WI38 (cell line): ENCODE data around the gene NEDD4L.

Experiments
- H3K4me3 ChIP-seq: 2 replicates; pipeline ENCODE4 v1.5.1; 2011; ENCODE audit warnings: low read depth, mild to moderate bottlenecking, control low read depth, low read length
- CTCF ChIP-seq: IDR thresholded peaks from 2 replicates; pipeline ENCODE4 v1.5.1; 2012; ENCODE audit warnings: low read depth, mild to moderate bottlenecking, control low read depth, low read length

Gene NEDD4L

GRCh38 chr18:58299135-58299473 is 255.1 kb downstream of the NEDD4L start:
- no peak overlapping the region for H3K4me3 ChIP-seq
- TF ChIP-seq CTCF, result no peak

- no peak for TF ChIP-seq CTCF
- H3K4me3 ChIP-seq, result no peak overlapping the region
Observed at GRCh38 chr18:58299936-58300335, 255.9 kb downstream of the NEDD4L start.

DNA sequence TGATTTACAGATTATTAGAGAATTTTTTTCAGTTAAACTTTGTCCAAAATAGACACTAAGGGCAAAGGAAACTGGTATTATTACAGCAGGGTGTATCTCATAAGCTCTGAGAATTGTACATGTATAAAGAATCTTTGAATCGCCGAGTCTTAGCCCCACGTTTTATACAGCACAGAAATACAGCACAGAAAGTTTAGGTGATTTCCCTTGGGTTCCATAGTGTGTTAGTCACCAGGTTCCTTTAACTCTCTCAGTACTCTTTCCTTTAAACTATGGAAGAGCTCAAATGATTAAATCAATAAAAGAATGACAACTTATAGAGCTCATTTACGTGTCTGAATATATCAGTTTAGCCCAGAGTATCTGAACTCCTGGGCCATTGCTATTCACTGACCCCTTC is 256.8 kb downstream of the NEDD4L start:
- no peak overlapping the region for H3K4me3 ChIP-seq
- TF ChIP-seq CTCF, result no peak

- TF ChIP-seq CTCF, result no peak
- H3K4me3 ChIP-seq, result no peak overlapping the region
Observed at GRCh38 chr18:58302811-58303210, 258.8 kb downstream of the NEDD4L start.

GRCh38 chr18:58303363-58303762 is 259.3 kb downstream of the NEDD4L start:
- no peak overlapping the region for H3K4me3 ChIP-seq
- TF ChIP-seq CTCF, result no peak

DNA sequence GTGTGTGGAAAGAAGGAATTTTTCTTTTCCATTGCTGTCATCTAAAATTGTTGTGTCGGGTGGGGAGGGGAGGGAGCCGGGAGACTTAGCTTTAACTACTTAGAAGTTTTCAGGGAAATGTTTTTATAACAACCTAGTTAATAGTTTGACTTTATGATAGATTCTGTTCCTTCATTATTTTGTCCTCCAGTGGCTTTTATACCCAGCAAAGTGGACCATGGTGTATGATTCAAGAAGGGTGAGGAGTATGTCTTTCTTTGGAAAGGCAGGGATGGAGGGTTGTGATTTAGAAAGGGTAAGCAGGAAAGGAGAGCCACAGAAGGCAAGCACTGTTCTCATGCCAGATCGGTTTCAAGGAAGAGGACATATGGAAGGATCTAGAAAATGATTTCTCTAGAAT is 261.8 kb downstream of the NEDD4L start:
- no peak overlapping the region for H3K4me3 ChIP-seq
- TF ChIP-seq CTCF, result no peak

DNA sequence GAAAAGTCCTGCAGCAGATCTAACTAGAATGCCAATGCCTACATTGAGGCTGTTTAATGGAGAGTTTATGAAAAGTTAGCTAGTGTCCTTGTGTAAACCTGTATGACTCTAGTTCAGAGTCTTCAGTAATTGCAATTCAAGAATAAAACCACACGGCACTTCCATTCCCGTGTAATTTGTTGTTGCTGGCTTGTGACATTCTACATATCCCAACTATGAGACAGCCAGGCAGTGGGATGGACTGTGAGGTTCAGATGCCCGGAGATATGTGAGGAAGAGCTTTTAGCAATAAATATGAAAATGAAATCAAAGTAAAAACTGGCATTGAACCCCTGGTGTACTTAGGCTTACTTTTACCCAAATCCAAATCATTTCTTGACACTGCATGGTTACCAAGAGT is 263.4 kb downstream of the NEDD4L start:
- H3K4me3 ChIP-seq, result no peak overlapping the region
- TF ChIP-seq CTCF, result no peak
